ENCODE data around the gene PHF12.
"Not testable (repeated sequence)": the region's sequence is repeated elsewhere in the genome, so short reads cannot be mapped to it uniquely, and the experiment has no call there.

Gene PHF12

GRCh38 chr17:28879886-28880571 is 71.3 kb downstream of the PHF12 start:
- no peak for DNase-seq

- peak; percentile 12 for DNase-seq
Measured at GRCh38 chr17:28878981-28879380, 72.3 kb downstream of the PHF12 start.

- no peak for DNase-seq
Measured at GRCh38 chr17:28878158-28878910, 73.0 kb downstream of the PHF12 start.

- not testable (repeated sequence) for DNase-seq
Measured at GRCh38 chr17:28877150-28877711, 74.1 kb downstream of the PHF12 start.

- no peak for DNase-seq
Measured at GRCh38 chr17:28875848-28876550, 75.3 kb downstream of the PHF12 start.

- no peak for DNase-seq
Measured at GRCh38 chr17:28874750-28875149, 76.6 kb downstream of the PHF12 start.

GRCh38 chr17:28873839-28874238 is 77.5 kb downstream of the PHF12 start:
- no peak for DNase-seq

GRCh38 chr17:28871056-28871579 is 80.2 kb downstream of the PHF12 start:
- DNase-seq, result no peak

- DNase-seq, result no peak
Measured at GRCh38 chr17:28867276-28867675, 84.0 kb downstream of the PHF12 start.

- no peak for DNase-seq
Measured at GRCh38 chr17:28865946-28866752, 85.2 kb downstream of the PHF12 start.

GRCh38 chr17:28864991-28865849 is 86.1 kb downstream of the PHF12 start:
- DNase-seq, result no peak

GRCh38 chr17:28863953-28864352 is 87.4 kb downstream of the PHF12 start:
- DNase-seq, result no peak

GRCh38 chr17:28862561-28862960 is 88.8 kb downstream of the PHF12 start:
- no peak for DNase-seq

- DNase-seq, result no peak
Measured at GRCh38 chr17:28861393-28862203, 89.7 kb downstream of the PHF12 start.

GRCh38 chr17:28860363-28860808 is 90.9 kb downstream of the PHF12 start:
- DNase-seq, result no peak

GRCh38 chr17:28858801-28859355 is 92.4 kb downstream of the PHF12 start:
- DNase-seq, result no peak

GRCh38 chr17:28857905-28858800 is 93.2 kb downstream of the PHF12 start:
- no peak for DNase-seq

GRCh38 chr17:28856028-28856574 is 95.2 kb downstream of the PHF12 start:
- DNase-seq, result no peak

GRCh38 chr17:28855336-28855679 is 96.0 kb downstream of the PHF12 start:
- DNase-seq, result no peak
